Type B pancreatic cell (in vitro differentiated cells): ENCODE measurements around the gene MT1H. TPM values are rescaled to one million over a fixed set of nuclear protein-coding genes. Genes with fewer than 3 reads are reported as not detected.

Experiments used
- DNase-seq: peaks from one replicate; pipeline ENCODE4 v3.0.0; 2021; ENCODE audit warnings: mixed read lengths; ENCODE audit not compliant: unreplicated experiment; ENCODE audit errors: extremely low spot score
- H3K27ac Mint-ChIP-seq: 2 replicates; pipeline ENCODE4 v1.8.0; 2021; ENCODE audit warnings: mild to moderate bottlenecking, mixed read lengths
- H3K27me3 Mint-ChIP-seq: 2 replicates; pipeline ENCODE4 v1.8.0; 2021; ENCODE audit warnings: mixed read lengths
- H3K36me3 Mint-ChIP-seq: 2 replicates; pipeline ENCODE4 v1.8.0; 2021; ENCODE audit warnings: mixed read lengths
- H3K4me1 Mint-ChIP-seq: one replicate; pipeline ENCODE4 v1.8.0; 2021; ENCODE audit warnings: mixed read lengths; ENCODE audit not compliant: unreplicated experiment
- H3K4me3 Mint-ChIP-seq: 2 replicates; pipeline ENCODE4 v1.8.0; 2021; ENCODE audit warnings: mild to moderate bottlenecking, mixed read lengths
- H3K9me3 Mint-ChIP-seq: 2 replicates; pipeline ENCODE4 v1.8.0; 2021; ENCODE audit warnings: mixed read lengths
- CTCF ChIP-seq: fragments of 200-600 bp; sonication (generic); conservative IDR thresholded peaks from 2 replicates; pipeline ENCODE4 v1.5.0; 2021; ENCODE audit warnings: antibody characterized with exemption, mild to moderate bottlenecking
- total RNA-seq: library from RNA; stranded (reverse); gene quantifications from 2 replicates; pipeline ENCODE4 v1.2.1, GENCODE V29; 2021; ENCODE audit warnings: low replicate concordance

The MT1H gene
- total RNA-seq, 1 donor from 2014 or later, result 2.2 TPM

GRCh38 chr16:56681939-56682702 is 12.5 kb downstream of the MT1H start, which contains the start of gene MT1X:
TSS of gene MT1X (plus strand) at chr16:56682470. CDS start at chr16:56682541, 71 bp downstream.
- DNase-seq, result peak; percentile 81
- Mint-ChIP-seq H3K4me3 (peak within 1 kb of the TSS; percentile 90), H3K36me3 (peaks cover 5% of the 10 kb centered on the region), H3K9me3 (peaks cover 4% of the 10 kb centered on the region), H3K27ac (peak within 1 kb of the TSS; percentile 82), H3K27me3 (peaks cover 55% of the 10 kb centered on the region), H3K4me1 (peaks cover 4% of the 10 kb centered on the region)
- TF ChIP-seq CTCF, result no peak

DNA sequence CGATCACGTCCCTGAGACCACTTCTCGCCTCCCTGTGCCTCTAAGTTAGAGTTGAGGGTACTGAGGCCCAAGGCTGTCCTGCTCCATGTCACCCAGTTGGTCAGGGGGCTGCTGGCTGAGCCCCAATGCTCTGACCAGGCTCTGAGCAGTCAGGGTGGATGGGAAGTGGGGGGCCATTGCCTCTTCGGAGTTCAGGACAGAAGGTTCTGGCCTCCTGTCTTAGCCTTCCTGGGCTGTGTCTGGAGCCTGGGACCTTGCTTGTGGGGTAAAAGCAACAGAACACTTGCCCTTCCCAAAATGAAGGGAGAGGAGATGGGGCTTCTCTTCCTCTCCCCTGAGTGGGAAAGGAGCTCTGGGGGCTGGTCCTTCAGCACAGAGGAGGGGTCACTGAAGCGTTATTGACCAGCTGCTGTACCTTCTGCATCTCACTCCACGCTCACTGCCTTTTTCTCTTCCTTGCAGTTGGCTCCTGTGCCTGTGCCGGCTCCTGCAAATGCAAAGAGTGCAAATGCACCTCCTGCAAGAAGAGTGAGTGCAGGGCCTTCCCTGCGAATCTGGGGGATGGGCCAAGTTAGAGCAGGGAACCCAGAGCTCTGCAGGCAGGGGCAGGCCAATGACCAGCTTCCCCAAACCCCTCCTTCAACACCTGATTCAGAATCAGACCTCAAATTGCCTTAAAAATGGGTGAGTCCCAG is 13.2 kb downstream of the MT1H start:
- no peak for TF ChIP-seq CTCF
- Mint-ChIP-seq H3K4me1 (peaks cover 4% of the 10 kb centered on the region), H3K27me3 (peaks cover 50% of the 10 kb centered on the region), H3K27ac (no peak overlapping the region), H3K36me3 (peaks cover 8% of the 10 kb centered on the region), H3K4me3 (peak overlapping the region; percentile 90), H3K9me3 (peaks cover 7% of the 10 kb centered on the region)
- DNase-seq, result no peak

GRCh38 chr16:56683424-56684172 is 14.0 kb downstream of the MT1H start:
- Mint-ChIP-seq H3K9me3 (peaks cover 9% of the 10 kb centered on the region), H3K4me3 (peak overlapping the region; percentile 90), H3K36me3 (peaks cover 10% of the 10 kb centered on the region), H3K4me1 (peaks cover 4% of the 10 kb centered on the region), H3K27me3 (peaks cover 50% of the 10 kb centered on the region), H3K27ac (no peak overlapping the region)
- no peak for TF ChIP-seq CTCF
- DNase-seq, result no peak

- Mint-ChIP-seq H3K27me3 (peaks cover 48% of the 10 kb centered on the region), H3K4me3 (peak overlapping the region; percentile 90), H3K4me1 (peaks cover 4% of the 10 kb centered on the region), H3K27ac (no peak overlapping the region), H3K36me3 (peaks cover 10% of the 10 kb centered on the region), H3K9me3 (peaks cover 9% of the 10 kb centered on the region)
- TF ChIP-seq CTCF, result no peak
- DNase-seq, result no peak
Observed at GRCh38 chr16:56684256-56684925, 14.8 kb downstream of the MT1H start.

DNA sequence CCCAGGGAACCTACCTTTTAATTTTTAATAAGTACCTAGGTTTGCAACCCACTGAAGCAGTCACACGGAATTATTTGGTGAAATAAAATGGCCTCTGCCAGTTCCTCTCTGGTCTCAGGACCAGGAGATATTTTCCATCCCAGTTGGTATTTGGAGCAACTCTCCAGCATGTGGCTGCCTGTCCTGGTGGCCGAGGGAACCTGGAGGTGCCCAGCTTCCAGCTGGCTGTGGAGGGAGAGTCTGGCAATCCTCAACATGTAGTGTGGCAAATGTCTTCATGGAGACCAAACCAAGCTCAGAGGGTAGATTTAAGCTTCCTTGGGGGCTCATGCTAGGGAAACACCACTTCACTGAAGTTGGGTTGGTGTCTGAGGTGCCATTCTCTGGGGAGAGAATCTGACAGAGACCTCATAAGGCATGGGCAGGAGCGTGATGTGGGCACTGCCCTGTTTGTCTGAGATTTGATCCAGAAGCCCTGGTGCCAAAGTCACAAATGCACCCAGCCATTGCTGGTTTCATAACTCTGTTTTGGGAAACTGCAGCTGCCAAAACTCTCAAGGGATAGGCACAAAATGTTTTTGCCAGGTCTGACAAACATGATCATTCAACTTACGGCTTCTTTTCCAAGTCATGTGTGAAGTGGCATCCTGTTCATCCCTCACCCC is 15.4 kb downstream of the MT1H start:
- H3K4me1 Mint-ChIP-seq, result peaks cover 4% of the 10 kb centered on the region
- H3K4me3 Mint-ChIP-seq, result no peak overlapping the region
- H3K27me3 Mint-ChIP-seq, result peaks cover 42% of the 10 kb centered on the region
- TF ChIP-seq CTCF, result no peak
- H3K9me3 Mint-ChIP-seq, result peaks cover 9% of the 10 kb centered on the region
- no peak overlapping the region for H3K27ac Mint-ChIP-seq
- DNase-seq, result no peak
- peaks cover 10% of the 10 kb centered on the region for H3K36me3 Mint-ChIP-seq
